ENCODE measurements around the gene ARL4C.

ARL4C gene

GRCh38 chr2:234476766-234477165 lies 20.1 kb downstream of the ARL4C start:
- no peak overlapping the region for H3K4me2 ChIP-seq (ENCODE audit: low read length)
- no peaks in the 10 kb centered on the region for H3K9me3 ChIP-seq (ENCODE audit: insufficient read depth, low read length)
- H2AFZ ChIP-seq (ENCODE audit: low read depth, low read length) = no peak overlapping the region
- H3K79me2 ChIP-seq (ENCODE audit: low read length) = no peaks in the 10 kb centered on the region
- no peaks in the 10 kb centered on the region for H4K20me1 ChIP-seq (ENCODE audit: insufficient read depth, low read length)
- H3K9ac ChIP-seq (ENCODE audit: low read length) = no peak overlapping the region
- H3K36me3 ChIP-seq (replicated peaks; ENCODE audit: low read depth, low read length) = no peaks in the 10 kb centered on the region
- H3K4me3 ChIP-seq (ENCODE audit: low read length) = no peak overlapping the region
- peaks cover 4% of the 10 kb centered on the region; the same call in 1 of the 2 replicates for H3K27me3 ChIP-seq (ENCODE audit: low read depth, low read length)
- no peak overlapping the region for H3K27ac ChIP-seq (ENCODE audit: low read length)
- TF ChIP-seq EZH2phosphoT487 (IDR thresholded peaks at IDR 0.05; ENCODE audit: low read depth) = no peak
- TF ChIP-seq CTCF (IDR thresholded peaks at IDR 0.05; ENCODE audit: low read depth, low read length) = no peak
- peaks cover 12% of the 10 kb centered on the region for H3K4me1 ChIP-seq (ENCODE audit: low read length)

GRCh38 chr2:234474654-234475053 lies 22.2 kb downstream of the ARL4C start:
- Histone ChIP-seq H3K27me3 (ENCODE audit: low read depth, low read length) (peaks cover 4% of the 10 kb centered on the region; the same call in 1 of the 2 replicates), H3K79me2 (ENCODE audit: low read length) (no peaks in the 10 kb centered on the region), H3K9me3 (ENCODE audit: insufficient read depth, low read length) (no peaks in the 10 kb centered on the region), H4K20me1 (ENCODE audit: insufficient read depth, low read length) (no peaks in the 10 kb centered on the region), H3K36me3 (replicated peaks; ENCODE audit: low read depth, low read length) (no peaks in the 10 kb centered on the region), H3K4me2 (ENCODE audit: low read length) (0 out of 2 replicates have a peak overlapping the region, but pooled peaks have one; percentile 41), H3K9ac (ENCODE audit: low read length) (no peak overlapping the region), H3K4me3 (ENCODE audit: low read length) (no peak overlapping the region), H2AFZ (ENCODE audit: low read depth, low read length) (no peak overlapping the region), H3K4me1 (ENCODE audit: low read length) (peaks cover 12% of the 10 kb centered on the region), H3K27ac (ENCODE audit: low read length) (no peak overlapping the region)
- no peak for TF ChIP-seq EZH2phosphoT487 (IDR thresholded peaks at IDR 0.05; ENCODE audit: low read depth)
- TF ChIP-seq CTCF (IDR thresholded peaks at IDR 0.05; ENCODE audit: low read depth, low read length) = no peak

- no peak overlapping the region for H3K4me3 ChIP-seq (ENCODE audit: low read length)
- H3K9ac ChIP-seq (ENCODE audit: low read length) = no peak overlapping the region
- no peaks in the 10 kb centered on the region for H4K20me1 ChIP-seq (ENCODE audit: insufficient read depth, low read length)
- H3K4me1 ChIP-seq (ENCODE audit: low read length) = peaks cover 12% of the 10 kb centered on the region
- TF ChIP-seq CTCF (IDR thresholded peaks at IDR 0.05; ENCODE audit: low read depth, low read length) (no peak), EZH2phosphoT487 (IDR thresholded peaks at IDR 0.05; ENCODE audit: low read depth) (no peak)
- H3K36me3 ChIP-seq (replicated peaks; ENCODE audit: low read depth, low read length) = no peaks in the 10 kb centered on the region
- no peak overlapping the region for H3K27ac ChIP-seq (ENCODE audit: low read length)
- no peaks in the 10 kb centered on the region for H3K9me3 ChIP-seq (ENCODE audit: insufficient read depth, low read length)
- no peaks in the 10 kb centered on the region for H3K27me3 ChIP-seq (ENCODE audit: low read depth, low read length)
- no peaks in the 10 kb centered on the region for H3K79me2 ChIP-seq (ENCODE audit: low read length)
- no peak overlapping the region for H3K4me2 ChIP-seq (ENCODE audit: low read length)
- no peak overlapping the region for H2AFZ ChIP-seq (ENCODE audit: low read depth, low read length)
Measured at GRCh38 chr2:234472155-234472554, 24.7 kb downstream of the ARL4C start.

- no peaks in the 10 kb centered on the region for H3K9me3 ChIP-seq (ENCODE audit: insufficient read depth, low read length)
Measured at GRCh38 chr2:234469972-234470371, 26.9 kb downstream of the ARL4C start.

More at GRCh38 chr2:234469972-234470371, 26.9 kb downstream of the ARL4C start:
- Histone ChIP-seq H4K20me1 (ENCODE audit: insufficient read depth, low read length) (no peaks in the 10 kb centered on the region), H3K36me3 (replicated peaks; ENCODE audit: low read depth, low read length) (no peaks in the 10 kb centered on the region), H2AFZ (ENCODE audit: low read depth, low read length) (no peak overlapping the region), H3K4me1 (ENCODE audit: low read length) (peaks cover 6% of the 10 kb centered on the region), H3K4me3 (ENCODE audit: low read length) (no peak overlapping the region), H3K27me3 (ENCODE audit: low read depth, low read length) (no peaks in the 10 kb centered on the region), H3K27ac (ENCODE audit: low read length) (no peak overlapping the region), H3K4me2 (ENCODE audit: low read length) (no peak overlapping the region), H3K79me2 (ENCODE audit: low read length) (no peaks in the 10 kb centered on the region), H3K9ac (ENCODE audit: low read length) (no peak overlapping the region)
- no peak for TF ChIP-seq EZH2phosphoT487 (IDR thresholded peaks at IDR 0.05; ENCODE audit: low read depth)
- no peak for TF ChIP-seq CTCF (IDR thresholded peaks at IDR 0.05; ENCODE audit: low read depth, low read length)
